GM20431 (cell line): ENCODE results near the gene RASGRF2.
"Not testable (repeated sequence)": the region's sequence is repeated elsewhere in the genome, so short reads cannot be mapped to it uniquely, and the experiment has no call there.

Source experiments
- in situ Hi-C: fragments of 300-500 bp; cut with MseI, MboI; formaldehyde crosslinking; loops from one replicate; pipeline ENCODE4 v1.15.0; 2020; ENCODE audit warnings: low sequenced_read_pairs; ENCODE audit not compliant: unreplicated experiment

RASGRF2 gene

GRCh38 chr5:81251922-81252321 is 291.8 kb downstream of the RASGRF2 start:
- in situ Hi-C loops, result no loop called here

GRCh38 chr5:81252904-81253303 is 292.7 kb downstream of the RASGRF2 start:
- in situ Hi-C loops, result no loop called here

- in situ Hi-C loops, result no loop called here
Measured at GRCh38 chr5:81253875-81254274, 293.7 kb downstream of the RASGRF2 start.

- in situ Hi-C loops, result no loop called here
Measured at GRCh38 chr5:81254886-81255559, 294.9 kb downstream of the RASGRF2 start.

- in situ Hi-C loops, result no loop called here
Measured at GRCh38 chr5:81256766-81257165, 296.6 kb downstream of the RASGRF2 start.

- in situ Hi-C loops, result not testable (repeated sequence)
Measured at GRCh38 chr5:81262796-81263195, 302.6 kb downstream of the RASGRF2 start.

GRCh38 chr5:81265101-81265500 is 304.9 kb downstream of the RASGRF2 start:
- in situ Hi-C loops, result no loop called here

GRCh38 chr5:81268521-81269196 is 308.5 kb downstream of the RASGRF2 start:
- in situ Hi-C loops, result no loop called here

- in situ Hi-C loops, result no loop called here
Measured at GRCh38 chr5:81269751-81270393, 309.7 kb downstream of the RASGRF2 start.

- in situ Hi-C loops, result not testable (repeated sequence)
Measured at GRCh38 chr5:81270394-81271027, 310.3 kb downstream of the RASGRF2 start.
